HEK293T (cell line): ENCODE data around the gene KRTAP1-4.

Experiments
- CTCF ChIA-PET: fragments of 350-600 bp; formaldehyde crosslinking; extraction: SDS; loops from one replicate; lab custom pipeline; 2021; ENCODE audit warnings: antibody characterized with exemption, inconsistent platforms; lab: Yijun Ruan, JAX
- POLR2A ChIA-PET: fragments of 350-600 bp; formaldehyde crosslinking; extraction: SDS; loops from one replicate; lab custom pipeline; 2020; ENCODE audit warnings: antibody characterized with exemption, inconsistent platforms; lab: Yijun Ruan, JAX
- DNase-seq: peaks from one replicate; pipeline ENCODE4 v3.0.0; 2012; ENCODE audit warnings: mixed read lengths; ENCODE audit errors: extremely low spot score
- ARNT ChIP-seq: fragments of 450-650 bp; IDR thresholded peaks from 2 replicates; pipeline ENCODE4 v1.6.1; 2017; ENCODE audit warnings: mild to moderate bottlenecking
- BHLHE40 ChIP-seq: fragments of 450-650 bp; IDR thresholded peaks from 2 replicates; pipeline ENCODE4 v1.6.1; 2016; ENCODE audit warnings: mild to moderate bottlenecking, moderate library complexity, borderline replicate concordance
- CTBP1 ChIP-seq: fragments of 450-650 bp; IDR thresholded peaks from 2 replicates; pipeline ENCODE4 v1.6.1; 2016; ENCODE audit warnings: borderline replicate concordance
- ELF4 ChIP-seq: fragments of 450-650 bp; IDR thresholded peaks from 2 replicates; pipeline ENCODE4 v1.6.1; 2017; ENCODE audit warnings: antibody characterized with exemption
- FOXA1 ChIP-seq: fragments of 450-650 bp; IDR thresholded peaks from 2 replicates; pipeline ENCODE4 v1.6.1; 2016; ENCODE audit warnings: mild to moderate bottlenecking
- FOXK2 ChIP-seq: fragments of 450-650 bp; IDR thresholded peaks from 2 replicates; pipeline ENCODE4 v1.6.1; 2016; ENCODE audit warnings: mild to moderate bottlenecking
- FOXM1 ChIP-seq: fragments of 450-650 bp; IDR thresholded peaks from 2 replicates; pipeline ENCODE4 v1.6.1; 2017; ENCODE audit warnings: mild to moderate bottlenecking, borderline replicate concordance
- HDGF ChIP-seq: fragments of 450-650 bp; IDR thresholded peaks from 2 replicates; pipeline ENCODE4 v1.6.1; 2017; ENCODE audit warnings: antibody characterized with exemption, borderline replicate concordance
- L3MBTL2 ChIP-seq: fragments of 450-650 bp; conservative IDR thresholded peaks from 2 replicates; pipeline ENCODE4 v1.6.1; 2016; ENCODE audit warnings: mild to moderate bottlenecking
- LEF1 ChIP-seq: fragments of 450-650 bp; IDR thresholded peaks from 2 replicates; pipeline ENCODE4 v1.6.1; 2017; ENCODE audit warnings: mild to moderate bottlenecking, borderline replicate concordance
- NFRKB ChIP-seq: fragments of 450-650 bp; IDR thresholded peaks from 2 replicates; pipeline ENCODE4 v1.6.1; 2016; ENCODE audit warnings: mild to moderate bottlenecking, moderate library complexity
- PKNOX1 ChIP-seq: fragments of 450-650 bp; IDR thresholded peaks from 2 replicates; pipeline ENCODE4 v1.6.1; 2016
- SP1 ChIP-seq: fragments of 450-650 bp; IDR thresholded peaks from 2 replicates; pipeline ENCODE4 v1.6.1; 2017
- SUZ12 ChIP-seq: fragments of 450-650 bp; IDR thresholded peaks from 2 replicates; pipeline ENCODE4 v1.6.1; 2016; ENCODE audit warnings: mild to moderate bottlenecking
- TARDBP ChIP-seq: fragments of 450-650 bp; IDR thresholded peaks from 2 replicates; pipeline ENCODE4 v1.6.1; 2016
- ZNF384 ChIP-seq: fragments of 450-650 bp; IDR thresholded peaks from 2 replicates; pipeline ENCODE4 v1.6.1; 2016

KRTAP1-4 gene

GRCh38 chr17:40984226-40984625, 45.8 kb downstream of the KRTAP1-4 start, which contains the start of gene KRT40:
Gene KRT40, minus strand, starts transcription at chr17:40984326. Its CDS starts 53 bp downstream, at chr17:40984273.
- no peak for DNase-seq
- ChIA-PET POLR2A (no interaction called here), CTCF (no interaction called here)
- TF ChIP-seq L3MBTL2 (no peak), FOXK2 (no peak), FOXM1 (no peak), TARDBP (no peak), ARNT (no peak), HDGF (no peak), CTBP1 (no peak), BHLHE40 (no peak), SP1 (no peak), ZNF384 (no peak), FOXA1 (no peak), NFRKB (no peak), SUZ12 (no peak), PKNOX1 (no peak), LEF1 (no peak), ELF4 (no peak)

GRCh38 chr17:40981115-40981514, 48.9 kb downstream of the KRTAP1-4 start:
- ChIA-PET CTCF (no interaction called here), POLR2A (no interaction called here)
- TF ChIP-seq TARDBP (no peak), SP1 (no peak), PKNOX1 (no peak), FOXM1 (no peak), FOXK2 (no peak)
- DNase-seq = no peak

- ChIA-PET CTCF (no interaction called here), POLR2A (no interaction called here)
- TF ChIP-seq L3MBTL2 (no peak), ARNT (no peak), TARDBP (no peak)
- DNase-seq = no peak
Measured at GRCh38 chr17:40980596-40980995, 49.4 kb downstream of the KRTAP1-4 start.

GRCh38 chr17:40980117-40980516, 49.9 kb downstream of the KRTAP1-4 start:
- TF ChIP-seq ZNF384 = no peak
- POLR2A ChIA-PET = no interaction called here
- CTCF ChIA-PET = no interaction called here
- no peak for DNase-seq
